Medulla oblongata (tissue), 1 donor: Measurements from ENCODE around the gene ESPNL.

Experiments used
- DNase-seq: peaks from one replicate; pipeline ENCODE4 v3.0.0-alpha.2; 2015; ENCODE audit errors: extremely low spot score

Gene ESPNL

GRCh38 chr2:238079874-238080327, 20.2 kb upstream of the ESPNL start:
- no peak for DNase-seq

GRCh38 chr2:238080518-238080917, 19.6 kb upstream of the ESPNL start:
- no peak for DNase-seq

- peak; percentile 37 for DNase-seq
Measured at GRCh38 chr2:238081150-238081549, 19.0 kb upstream of the ESPNL start.

- peak; percentile 47 for DNase-seq
Measured at GRCh38 chr2:238081561-238081960, 18.6 kb upstream of the ESPNL start.

- DNase-seq = no peak
Measured at GRCh38 chr2:238082151-238082550, 18.0 kb upstream of the ESPNL start.

GRCh38 chr2:238082827-238083226, 17.3 kb upstream of the ESPNL start:
- no peak for DNase-seq

- no peak for DNase-seq
Measured at GRCh38 chr2:238083919-238084318, 16.2 kb upstream of the ESPNL start.

GRCh38 chr2:238084761-238085160, 15.4 kb upstream of the ESPNL start:
- DNase-seq = no peak

GRCh38 chr2:238085899-238086298, 14.2 kb upstream of the ESPNL start:
- no peak for DNase-seq

- DNase-seq = peak; percentile 31
Measured at GRCh38 chr2:238087211-238087610, 12.9 kb upstream of the ESPNL start.

- DNase-seq = no peak
Measured at GRCh38 chr2:238090887-238091286, 9.3 kb upstream of the ESPNL start.

GRCh38 chr2:238091436-238092060, 8.6 kb upstream of the ESPNL start:
- DNase-seq = no peak

- DNase-seq = no peak
Measured at GRCh38 chr2:238092486-238093035, 7.6 kb upstream of the ESPNL start.

GRCh38 chr2:238093181-238094140, 6.7 kb upstream of the ESPNL start:
- DNase-seq = no peak

GRCh38 chr2:238094438-238095022, 5.6 kb upstream of the ESPNL start:
- no peak for DNase-seq

- no peak for DNase-seq
Measured at GRCh38 chr2:238095143-238095542, 5.0 kb upstream of the ESPNL start.

GRCh38 chr2:238096311-238097011, 3.7 kb upstream of the ESPNL start:
- DNase-seq = no peak

GRCh38 chr2:238097201-238097987, 2.7 kb upstream of the ESPNL start:
- no peak for DNase-seq

GRCh38 chr2:238097988-238098871, 1.9 kb upstream of the ESPNL start:
- DNase-seq = no peak
